OCI-LY7 (cell line): ENCODE measurements around the gene ING1.

Experiments used
- CTCF ChIP-seq: fragments of 200-600 bp; sonication (generic); conservative IDR thresholded peaks from 2 replicates; pipeline ENCODE4 v1.5.1; 2014; ENCODE audit warnings: mild to moderate bottlenecking, antibody characterized with exemption, low read length, moderate library complexity, mixed read lengths
- EZH2phosphoT487 ChIP-seq: fragments of 200-600 bp; sonication (generic); IDR thresholded peaks from 2 replicates; pipeline ENCODE4 v1.6.1; 2018; ENCODE audit warnings: low read depth, borderline replicate concordance, mild to moderate bottlenecking, mixed run types, antibody characterized with exemption, low read length, moderate library complexity, mixed read lengths

- TF ChIP-seq CTCF, result no peak
- TF ChIP-seq EZH2phosphoT487, result no peak
Measured at GRCh38 chr13:110683921-110684320, 29.6 kb upstream of the ING1 start.
